HG03558 (cell line): ENCODE measurements around the gene CRIM1.

Experiments used
- ATAC-seq: cut with Tn5 transposase; IDR thresholded peaks from one replicate; pipeline ENCODE4 v1.9.1; 2021; ENCODE audit warnings: moderate number of reproducible peaks; ENCODE audit not compliant: unreplicated experiment; ENCODE audit errors: extremely low read depth

CRIM1 gene

GRCh38 chr2:36393738-36394256 lies 38.2 kb downstream of the CRIM1 start:
- ATAC-seq: no peak

GRCh38 chr2:36394804-36395203 lies 39.2 kb downstream of the CRIM1 start:
- no peak for ATAC-seq

- ATAC-seq: no peak
Measured at GRCh38 chr2:36395866-36396265, 40.3 kb downstream of the CRIM1 start.

- ATAC-seq: no peak
Measured at GRCh38 chr2:36396878-36397539, 41.4 kb downstream of the CRIM1 start.

GRCh38 chr2:36397728-36398413 lies 42.3 kb downstream of the CRIM1 start:
- ATAC-seq: no peak

GRCh38 chr2:36399050-36399449 lies 43.5 kb downstream of the CRIM1 start:
- ATAC-seq: no peak

GRCh38 chr2:36403675-36404230 lies 48.2 kb downstream of the CRIM1 start:
- ATAC-seq: peak; percentile 58

- no peak for ATAC-seq
Measured at GRCh38 chr2:36404318-36404717, 48.7 kb downstream of the CRIM1 start.

GRCh38 chr2:36404754-36405153 lies 49.2 kb downstream of the CRIM1 start:
- no peak for ATAC-seq

- ATAC-seq: no peak
Measured at GRCh38 chr2:36405183-36405582, 49.6 kb downstream of the CRIM1 start.

- no peak for ATAC-seq
Measured at GRCh38 chr2:36406296-36406695, 50.7 kb downstream of the CRIM1 start.

GRCh38 chr2:36407413-36407812 lies 51.8 kb downstream of the CRIM1 start:
- ATAC-seq: no peak

GRCh38 chr2:36408198-36408703 lies 52.7 kb downstream of the CRIM1 start:
- ATAC-seq: no peak

- no peak for ATAC-seq
Measured at GRCh38 chr2:36409335-36409734, 53.8 kb downstream of the CRIM1 start.

GRCh38 chr2:36409935-36410334 lies 54.4 kb downstream of the CRIM1 start:
- no peak for ATAC-seq

- ATAC-seq: no peak
Measured at GRCh38 chr2:36410681-36411080, 55.1 kb downstream of the CRIM1 start.

- ATAC-seq: no peak
Measured at GRCh38 chr2:36411962-36412444, 56.4 kb downstream of the CRIM1 start.

GRCh38 chr2:36413218-36413617 lies 57.6 kb downstream of the CRIM1 start:
- no peak for ATAC-seq

- no peak for ATAC-seq
Measured at GRCh38 chr2:36414307-36414706, 58.7 kb downstream of the CRIM1 start.

- ATAC-seq: no peak
Measured at GRCh38 chr2:36415381-36416022, 59.9 kb downstream of the CRIM1 start.
